ENCODE data around the gene KCNMB1. TPM values are rescaled to one million over a fixed set of nuclear protein-coding genes. Genes with fewer than 3 reads are reported as not detected.

The KCNMB1 gene
- polyA plus RNA-seq, 1 donor from 2014 or later, result not detected

GRCh38 chr5:170419643-170420042, 30.5 kb upstream of the KCNMB1 start:
- H3K9ac ChIP-seq (ENCODE audit: low read length), result no peak overlapping the region
- no peak overlapping the region for H3K27ac ChIP-seq (ENCODE audit: low read length)
- H3F3A ChIP-seq (ENCODE audit: insufficient read depth, low read length, poor library complexity, severe bottlenecking), result no peaks in the 10 kb centered on the region
- H3K4me3 ChIP-seq (ENCODE audit: low read length), result no peak overlapping the region
- H4K20me1 ChIP-seq (ENCODE audit: insufficient read depth), result no peaks in the 10 kb centered on the region
- no peaks in the 10 kb centered on the region for H3K36me3 ChIP-seq (ENCODE audit: insufficient read depth, low read length)
- H3K9me3 ChIP-seq (ENCODE audit: low read length), result no peaks in the 10 kb centered on the region
- H3K4me2 ChIP-seq (ENCODE audit: low read length), result no peak overlapping the region
- no peak overlapping the region for H2AFZ ChIP-seq (ENCODE audit: low read depth, low read length)
- no peaks in the 10 kb centered on the region for H3K27me3 ChIP-seq (ENCODE audit: insufficient read depth, low read depth, low read length)
- H3K9me2 ChIP-seq (ENCODE audit: insufficient read depth, low read length), result no peaks in the 10 kb centered on the region
- H3K79me2 ChIP-seq (replicated peaks; ENCODE audit: insufficient read depth, low read length), result no peaks in the 10 kb centered on the region
- TF ChIP-seq SMC3 (conservative IDR thresholded peaks at IDR 0.05; ENCODE audit: poor library complexity), result no peak
- no peak for TF ChIP-seq POLR2AphosphoS5 (IDR thresholded peaks at IDR 0.05)
- no peak for TF ChIP-seq CTCF (IDR thresholded peaks at IDR 0.05; ENCODE audit: poor library complexity, severe bottlenecking)
- no peak for TF ChIP-seq REST (IDR thresholded peaks at IDR 0.05; ENCODE audit: borderline replicate concordance)
- TF ChIP-seq TAF1 (IDR thresholded peaks at IDR 0.05; ENCODE audit: low read depth), result no peak
- no peak for TF ChIP-seq MXI1 (conservative IDR thresholded peaks at IDR 0.05; ENCODE audit: poor library complexity, severe bottlenecking)
- TF ChIP-seq EP300 (conservative IDR thresholded peaks at IDR 0.05; ENCODE audit: poor library complexity, severe bottlenecking), result no peak

- Histone ChIP-seq H3K36me3 (ENCODE audit: insufficient read depth, low read length) (no peaks in the 10 kb centered on the region), H3K27ac (ENCODE audit: low read length) (no peak overlapping the region), H3F3A (ENCODE audit: insufficient read depth, low read length, poor library complexity, severe bottlenecking) (no peaks in the 10 kb centered on the region), H3K9me3 (ENCODE audit: low read length) (no peaks in the 10 kb centered on the region), H3K4me3 (ENCODE audit: low read length) (no peak overlapping the region), H3K4me2 (ENCODE audit: low read length) (no peak overlapping the region), H3K27me3 (ENCODE audit: insufficient read depth, low read depth, low read length) (no peaks in the 10 kb centered on the region), H3K9ac (ENCODE audit: low read length) (no peak overlapping the region), H2AFZ (ENCODE audit: low read depth, low read length) (no peak overlapping the region), H3K79me2 (replicated peaks; ENCODE audit: insufficient read depth, low read length) (no peaks in the 10 kb centered on the region), H4K20me1 (ENCODE audit: insufficient read depth) (no peaks in the 10 kb centered on the region), H3K9me2 (ENCODE audit: insufficient read depth, low read length) (no peaks in the 10 kb centered on the region)
- no peak for TF ChIP-seq TAF1 (IDR thresholded peaks at IDR 0.05; ENCODE audit: low read depth)
Measured at GRCh38 chr5:170418736-170419135, 29.6 kb upstream of the KCNMB1 start.

GRCh38 chr5:170416526-170416925, 27.4 kb upstream of the KCNMB1 start:
- Histone ChIP-seq H3K36me3 (ENCODE audit: insufficient read depth, low read length) (no peaks in the 10 kb centered on the region), H3K9me2 (ENCODE audit: insufficient read depth, low read length) (no peaks in the 10 kb centered on the region), H4K20me1 (ENCODE audit: insufficient read depth) (no peaks in the 10 kb centered on the region), H3F3A (ENCODE audit: insufficient read depth, low read length, poor library complexity, severe bottlenecking) (no peaks in the 10 kb centered on the region), H3K9ac (ENCODE audit: low read length) (no peak overlapping the region), H2AFZ (ENCODE audit: low read depth, low read length) (no peak overlapping the region), H3K4me3 (ENCODE audit: low read length) (no peak overlapping the region), H3K79me2 (replicated peaks; ENCODE audit: insufficient read depth, low read length) (no peaks in the 10 kb centered on the region), H3K27ac (ENCODE audit: low read length) (no peak overlapping the region), H3K4me2 (ENCODE audit: low read length) (no peak overlapping the region), H3K9me3 (ENCODE audit: low read length) (no peaks in the 10 kb centered on the region), H3K27me3 (ENCODE audit: insufficient read depth, low read depth, low read length) (no peaks in the 10 kb centered on the region)
- TF ChIP-seq EP300 (conservative IDR thresholded peaks at IDR 0.05; ENCODE audit: poor library complexity, severe bottlenecking) (no peak), POLR2AphosphoS5 (IDR thresholded peaks at IDR 0.05) (no peak), CTCF (IDR thresholded peaks at IDR 0.05; ENCODE audit: poor library complexity, severe bottlenecking) (no peak), REST (IDR thresholded peaks at IDR 0.05; ENCODE audit: borderline replicate concordance) (no peak), SMC3 (conservative IDR thresholded peaks at IDR 0.05; ENCODE audit: poor library complexity) (no peak), EZH2 (IDR thresholded peaks at IDR 0.05; ENCODE audit: borderline replicate concordance, insufficient read depth, low read length, poor library complexity, severe bottlenecking) (no peak), RAD21 (conservative IDR thresholded peaks at IDR 0.05) (no peak), MXI1 (conservative IDR thresholded peaks at IDR 0.05; ENCODE audit: poor library complexity, severe bottlenecking) (no peak), TAF1 (IDR thresholded peaks at IDR 0.05; ENCODE audit: low read depth) (no peak)
